HG02973 (cell line): ENCODE results near the gene HASPIN.
"Not testable (repeated sequence)": the region's sequence is repeated elsewhere in the genome, so short reads cannot be mapped to it uniquely, and the experiment has no call there.

Source experiments
- ATAC-seq: cut with Tn5 transposase; IDR thresholded peaks from one replicate; pipeline ENCODE4 v1.9.1; 2021; ENCODE audit warnings: moderate library complexity; ENCODE audit not compliant: unreplicated experiment

HASPIN gene

DNA sequence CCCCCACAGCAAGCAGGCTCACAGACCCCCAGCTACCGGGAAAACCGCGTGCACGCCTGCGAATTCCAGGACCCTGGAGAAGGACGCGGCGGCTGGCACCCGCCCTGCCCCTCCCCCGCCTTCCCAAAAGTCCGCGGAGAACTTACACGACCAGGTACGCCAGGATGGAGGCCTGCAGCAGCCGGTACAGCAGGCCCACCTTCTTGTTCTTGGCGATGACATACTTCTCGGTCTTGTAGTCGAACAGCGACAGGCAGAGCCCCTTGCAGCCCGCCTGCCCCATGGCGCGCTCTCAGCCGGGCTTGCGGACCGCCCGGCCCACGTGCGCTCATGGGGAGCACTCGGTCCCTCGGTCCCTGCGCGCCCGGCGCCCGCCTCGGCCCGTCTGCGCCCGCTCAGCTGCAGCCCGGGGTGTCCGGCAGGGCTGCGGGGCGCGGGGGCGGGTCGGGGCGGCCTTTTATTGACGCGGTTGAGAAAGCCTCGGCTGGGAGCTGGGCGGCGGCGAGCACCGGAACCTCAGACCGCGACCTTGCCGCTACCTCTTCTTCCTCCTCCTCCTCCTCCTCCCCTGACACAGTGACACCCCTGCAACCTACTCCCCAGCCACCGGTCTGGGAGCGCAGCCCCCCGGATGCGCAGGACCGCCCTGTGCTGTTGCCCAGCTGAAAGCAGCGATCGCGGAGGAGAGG lies 27.8 kb upstream of the HASPIN start, which contains the start of gene P2RX5:
TSS of gene P2RX5 (minus strand) at position 433 of the 689 bp plus-strand sequence. CDS start at position 283, 150 bp downstream.
- no peak for ATAC-seq

DNA sequence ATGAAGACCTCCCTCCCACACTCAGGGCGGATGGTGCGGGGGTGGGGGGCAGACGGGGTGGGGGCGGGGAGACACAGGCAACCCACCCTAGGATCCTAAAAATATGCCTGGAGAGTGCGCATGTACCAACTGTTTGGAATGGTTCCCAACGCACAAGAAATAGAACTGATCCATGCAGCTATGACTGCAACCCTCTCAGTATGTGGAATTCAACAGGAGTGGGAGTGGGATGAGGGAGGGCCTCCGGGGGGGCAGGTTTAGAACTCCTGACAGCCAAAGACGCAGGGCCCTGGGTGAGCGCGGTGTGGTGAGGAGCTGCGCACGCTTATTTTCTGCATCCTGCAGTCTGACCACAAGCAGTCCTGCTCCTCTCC lies 26.6 kb upstream of the HASPIN start:
- no peak for ATAC-seq

DNA sequence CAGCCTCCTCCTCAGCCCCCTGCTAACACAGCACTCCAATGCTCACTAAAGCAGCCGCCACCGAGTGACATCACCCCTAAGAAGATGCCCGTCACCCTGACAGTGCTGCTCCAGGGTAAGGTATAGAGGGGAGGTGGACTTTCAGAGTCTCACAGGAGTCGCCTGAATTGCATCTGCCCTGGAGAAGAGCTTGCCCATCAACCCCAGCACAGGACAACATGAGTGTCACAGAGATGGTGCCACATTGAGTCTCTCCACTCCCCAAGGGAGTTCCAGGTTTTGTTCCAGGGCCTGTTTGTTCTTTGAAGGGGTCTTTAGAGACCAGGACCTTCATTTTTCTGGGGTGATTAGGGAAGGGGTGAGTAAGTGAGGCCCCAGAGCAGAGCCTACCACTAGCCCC lies 25.6 kb upstream of the HASPIN start:
- no peak for ATAC-seq

DNA sequence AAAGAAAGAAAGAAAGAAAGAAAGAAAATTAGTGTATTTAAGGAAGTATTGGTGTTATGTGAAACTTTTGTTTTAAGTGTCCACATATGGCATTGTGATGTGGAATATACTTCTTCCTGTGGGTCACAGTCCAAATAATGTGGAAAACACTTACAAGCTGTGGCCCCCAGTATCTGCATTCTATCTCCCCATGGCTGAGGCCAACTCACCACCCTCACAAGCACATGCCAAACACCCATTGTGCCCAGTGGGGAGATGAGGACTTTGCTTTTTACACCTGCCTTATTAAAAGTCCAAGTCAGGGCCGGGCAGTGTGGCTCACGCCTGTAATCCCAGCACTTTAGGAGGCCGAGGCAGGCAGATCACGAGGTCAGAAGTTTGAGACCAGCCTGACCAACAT lies 23.8 kb upstream of the HASPIN start:
- ATAC-seq: no peak

DNA sequence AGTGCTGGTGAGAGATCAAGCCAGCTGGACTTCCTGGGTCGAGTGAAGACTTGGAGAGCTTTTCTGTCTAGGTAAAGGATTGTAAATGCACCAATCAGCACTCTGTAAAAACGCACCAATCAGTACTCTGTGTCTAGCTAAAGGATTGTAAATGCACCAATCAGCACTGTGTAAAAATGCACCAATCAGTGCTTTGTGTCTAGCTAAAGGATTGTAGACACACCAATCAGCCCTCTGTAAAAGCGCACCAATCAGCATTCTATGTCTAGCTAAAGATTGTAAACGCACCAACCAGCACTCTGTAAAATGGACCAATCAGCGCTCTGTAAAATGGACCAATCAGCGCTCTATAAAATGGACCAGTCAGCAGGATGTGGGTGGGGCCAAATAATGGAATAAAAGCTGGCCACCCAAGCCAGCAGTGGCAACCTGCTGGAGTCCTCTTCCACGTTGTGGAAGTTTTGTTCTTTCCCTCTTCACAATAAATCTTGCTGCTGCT lies 21.6 kb upstream of the HASPIN start:
- ATAC-seq: not testable (repeated sequence)

DNA sequence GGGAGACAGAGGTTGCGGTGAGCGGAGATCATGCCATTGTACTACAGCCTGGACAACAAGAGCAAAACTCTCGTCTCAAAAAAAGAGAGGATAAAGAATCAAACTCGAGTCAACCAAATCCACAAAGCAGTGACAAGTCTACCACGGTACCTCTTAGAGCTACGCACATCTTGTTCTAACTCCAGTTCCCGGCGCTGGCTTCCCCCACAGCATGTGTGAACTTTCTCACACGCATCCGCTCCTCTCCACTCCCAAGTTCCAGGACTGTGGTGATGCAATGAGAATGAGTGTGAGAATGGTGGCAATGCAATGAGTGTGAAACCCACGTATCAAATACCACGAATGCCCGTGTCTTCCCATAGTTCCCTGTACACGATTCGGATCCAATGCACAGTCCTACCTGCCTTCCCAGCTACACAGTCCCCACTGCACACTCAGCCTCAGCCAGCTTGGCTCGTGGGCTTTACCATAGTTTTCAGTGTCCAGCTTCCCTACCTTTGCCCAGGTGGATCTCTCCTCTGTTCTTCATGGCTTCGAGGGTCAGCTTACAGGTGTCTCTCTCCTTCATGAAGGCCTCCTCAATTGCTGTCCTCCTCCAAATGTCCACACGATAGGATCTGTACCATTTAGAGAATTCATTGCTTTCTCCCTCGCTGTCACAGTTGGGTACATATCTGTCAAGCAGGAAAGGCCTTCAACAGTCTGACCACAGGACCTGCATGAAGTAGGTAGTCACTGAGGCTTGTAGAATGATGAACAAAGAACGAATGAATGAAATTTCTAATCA lies 18.6 kb upstream of the HASPIN start:
- ATAC-seq: no peak

DNA sequence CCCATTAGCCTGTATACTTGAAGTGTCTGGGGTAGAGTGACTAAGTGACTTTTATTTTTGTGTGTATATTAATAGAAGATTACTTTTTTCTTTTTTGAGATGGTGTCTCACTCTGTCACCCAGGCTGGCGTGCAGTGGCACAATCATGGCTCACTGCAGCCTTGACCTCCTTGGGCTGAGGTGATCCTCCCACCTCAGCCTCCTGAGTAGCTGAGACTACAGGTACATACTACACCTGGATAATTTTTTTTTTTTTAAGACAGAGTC lies 18.1 kb upstream of the HASPIN start:
- not testable (repeated sequence) for ATAC-seq

DNA sequence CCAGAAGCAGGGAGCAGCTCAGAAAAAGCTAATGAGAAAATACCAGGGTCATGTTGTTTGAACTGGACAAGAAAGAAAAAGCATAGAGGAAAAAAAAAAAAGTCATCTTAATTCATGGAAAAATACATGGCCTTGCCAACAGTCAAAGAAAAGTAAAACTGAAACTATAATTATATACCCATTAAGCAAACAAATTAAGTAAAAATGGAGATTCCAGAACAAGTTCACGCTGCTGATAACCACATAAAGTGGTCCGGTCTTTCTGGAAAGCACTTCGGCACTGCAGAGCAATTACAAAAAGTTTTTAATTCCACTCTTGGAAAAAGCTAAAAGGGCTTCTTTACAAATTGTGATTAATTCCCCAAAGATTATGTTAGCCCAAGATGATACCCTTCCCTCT lies 15.3 kb upstream of the HASPIN start:
- ATAC-seq: no peak

DNA sequence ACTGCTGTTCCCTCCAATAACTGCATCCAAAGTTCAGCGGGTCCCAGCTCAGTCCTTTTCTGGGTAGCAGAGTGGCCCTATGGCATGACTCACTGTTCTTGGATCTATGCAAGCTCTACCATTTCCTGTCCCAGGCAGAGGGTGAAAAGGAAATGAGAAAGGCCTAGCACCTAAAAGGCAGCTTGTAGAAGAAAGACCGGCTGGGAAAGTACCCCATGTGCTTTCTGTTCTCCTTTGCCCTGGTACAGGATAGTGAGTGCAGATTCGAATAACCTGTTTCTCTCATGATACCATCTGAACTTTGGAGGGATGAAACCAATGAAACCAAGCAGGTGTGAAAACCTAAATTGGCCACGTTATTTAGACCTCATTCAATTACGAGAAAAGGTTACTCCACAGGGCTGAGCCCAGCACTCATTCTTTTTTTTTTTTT lies 12.7 kb upstream of the HASPIN start:
- peak; percentile 87 for ATAC-seq

DNA sequence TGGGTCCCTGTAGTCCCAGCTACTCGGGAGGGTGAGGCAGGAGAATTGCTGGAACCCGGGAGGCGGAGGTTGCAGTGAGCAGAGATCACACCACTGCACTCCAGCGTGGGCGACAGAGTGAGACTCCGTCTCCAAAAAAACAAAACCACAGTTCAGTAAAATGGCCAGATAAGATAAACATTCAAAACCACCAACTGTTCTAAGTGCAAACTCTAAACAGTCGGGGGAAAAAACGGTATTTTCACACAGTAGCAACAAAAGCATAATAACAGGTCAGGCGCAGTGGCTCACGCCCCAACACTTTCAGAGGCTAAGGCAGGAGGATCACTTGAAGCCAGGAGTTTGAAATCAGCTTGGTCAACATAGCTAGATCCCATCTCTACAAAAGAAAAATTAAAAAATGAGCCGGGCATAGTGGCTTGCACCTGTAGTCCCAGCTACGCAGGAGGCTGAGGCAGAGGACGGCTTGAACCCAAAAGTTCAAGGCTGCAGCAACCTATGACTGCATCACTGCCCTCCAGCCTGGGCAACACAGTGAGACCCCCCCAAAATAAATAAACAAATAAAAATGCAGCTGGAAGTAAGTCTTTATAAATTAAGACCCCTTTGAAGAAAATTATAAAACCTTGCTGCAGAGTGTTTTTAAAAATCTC lies 10.8 kb upstream of the HASPIN start:
- no peak for ATAC-seq

DNA sequence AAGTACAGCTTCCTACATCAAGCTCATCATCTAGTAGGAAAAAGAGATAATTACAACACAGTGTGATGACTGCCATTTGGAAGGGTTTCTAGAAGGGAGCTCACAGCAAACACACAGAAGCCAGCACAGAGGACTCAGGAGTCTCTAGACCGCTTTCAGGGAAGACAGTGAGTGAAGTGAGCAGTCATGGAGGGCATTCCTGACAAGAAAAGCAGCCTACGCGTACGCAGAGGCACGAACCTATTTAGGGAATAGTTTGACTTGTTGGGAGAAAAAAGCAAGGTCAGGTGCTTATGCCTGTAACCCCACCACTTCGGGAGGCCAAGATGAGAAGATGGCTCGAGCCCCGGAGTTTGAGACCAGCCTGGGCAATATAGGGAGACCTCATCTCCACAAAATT lies 8.4 kb upstream of the HASPIN start:
- ATAC-seq: no peak

DNA sequence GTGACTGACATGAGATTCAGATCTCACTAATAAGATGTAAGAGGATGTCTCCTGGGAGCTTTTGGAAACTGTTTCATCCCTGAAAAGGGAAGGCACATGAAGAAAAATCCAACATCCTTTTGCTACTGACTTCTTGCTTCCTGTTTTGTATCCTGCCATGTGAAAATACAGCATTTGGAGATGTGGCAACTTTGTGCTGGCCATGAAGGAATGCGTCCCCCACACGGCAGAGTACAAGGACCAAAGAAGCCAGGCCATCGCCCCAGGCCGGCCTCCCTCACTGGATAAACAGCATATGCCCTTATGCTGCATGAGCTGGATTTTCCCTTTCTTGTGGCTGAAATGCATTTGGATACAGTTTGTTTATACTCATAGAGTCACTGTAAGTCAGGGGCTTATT lies 5.5 kb upstream of the HASPIN start:
- no peak for ATAC-seq

DNA sequence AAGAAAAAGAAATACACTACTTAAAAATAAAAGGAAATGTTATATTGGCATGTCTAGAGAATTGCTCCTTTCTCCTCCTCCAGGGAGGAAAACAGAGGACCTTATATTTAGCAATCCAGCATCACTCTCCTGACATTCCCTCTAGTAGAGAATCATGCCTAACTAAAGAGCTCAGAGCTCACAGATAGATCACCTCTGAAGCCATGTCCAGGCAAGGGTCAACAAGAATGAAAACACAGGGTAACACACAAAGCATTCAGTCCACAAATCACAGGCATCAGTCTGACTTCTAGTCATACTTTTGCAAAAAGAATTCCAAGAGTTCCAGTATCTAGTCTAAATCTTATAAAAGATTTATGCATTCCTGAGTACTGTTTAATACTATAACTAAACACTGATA lies 4.4 kb upstream of the HASPIN start:
- ATAC-seq: no peak

DNA sequence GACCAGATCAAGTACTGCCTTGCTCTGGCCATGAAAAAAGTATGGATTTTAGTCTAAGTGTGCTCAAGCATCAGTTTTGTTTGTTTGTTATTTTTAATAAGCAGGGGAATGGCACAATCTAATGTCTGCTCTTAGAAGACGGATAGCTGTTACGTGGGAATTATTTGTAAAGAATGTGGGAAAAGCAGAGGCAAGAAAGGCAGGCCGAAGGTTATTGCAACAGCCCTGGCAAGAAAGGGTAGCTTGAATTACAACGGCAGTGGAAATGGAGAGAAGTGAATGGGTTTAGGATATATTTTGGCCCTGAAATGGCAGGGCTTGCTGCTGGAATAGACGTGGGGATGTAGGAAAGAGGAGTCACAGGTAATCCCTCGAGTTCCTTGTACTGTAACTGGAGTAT lies 987 bp upstream of the HASPIN start:
- ATAC-seq: no peak

DNA sequence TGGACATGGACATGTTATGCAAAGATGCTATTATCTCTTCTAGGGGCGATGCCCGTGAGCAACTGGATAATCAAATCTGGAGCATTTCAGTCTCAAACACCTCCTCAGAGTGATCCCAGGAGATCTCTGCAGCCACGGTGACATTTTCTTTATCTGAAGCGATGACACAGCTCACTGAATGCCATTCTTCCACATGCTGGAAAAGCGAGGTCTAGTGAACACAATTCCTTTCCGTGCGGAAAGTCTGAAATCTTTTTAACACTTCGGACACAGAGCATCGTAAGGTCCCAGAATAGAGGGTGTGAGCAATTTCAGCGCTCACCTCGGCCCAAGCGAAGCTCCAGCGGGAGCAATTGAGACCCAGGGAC lies 531 bp upstream of the HASPIN start:
- ATAC-seq: peak; percentile 9

DNA sequence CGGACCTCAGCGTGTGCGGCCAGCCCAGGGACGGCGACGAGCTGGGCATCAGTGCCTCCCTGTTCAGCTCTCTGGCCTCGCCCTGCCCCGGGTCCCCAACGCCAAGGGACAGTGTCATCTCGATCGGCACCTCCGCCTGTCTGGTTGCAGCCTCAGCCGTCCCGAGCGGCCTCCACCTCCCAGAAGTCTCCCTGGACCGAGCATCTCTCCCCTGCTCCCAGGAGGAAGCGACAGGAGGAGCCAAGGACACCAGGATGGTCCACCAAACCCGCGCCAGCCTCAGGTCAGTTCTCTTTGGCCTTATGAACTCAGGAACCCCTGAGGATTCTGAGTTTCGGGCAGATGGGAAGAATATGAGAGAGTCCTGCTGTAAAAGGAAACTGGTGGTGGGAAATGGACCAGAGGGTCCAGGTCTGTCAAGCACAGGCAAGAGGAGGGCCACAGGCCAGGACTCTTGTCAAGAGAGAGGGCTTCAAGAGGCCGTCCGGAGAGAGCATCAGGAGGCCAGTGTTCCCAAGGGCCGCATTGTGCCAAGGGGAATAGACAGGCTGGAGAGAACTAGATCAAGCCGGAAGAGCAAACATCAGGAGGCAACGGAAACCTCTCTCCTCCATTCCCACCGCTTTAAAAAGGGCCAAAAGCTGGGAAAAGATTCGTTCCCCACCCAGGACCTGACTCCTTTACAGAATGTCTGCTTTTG lies 825 bp downstream of the HASPIN start:
- ATAC-seq: no peak

DNA sequence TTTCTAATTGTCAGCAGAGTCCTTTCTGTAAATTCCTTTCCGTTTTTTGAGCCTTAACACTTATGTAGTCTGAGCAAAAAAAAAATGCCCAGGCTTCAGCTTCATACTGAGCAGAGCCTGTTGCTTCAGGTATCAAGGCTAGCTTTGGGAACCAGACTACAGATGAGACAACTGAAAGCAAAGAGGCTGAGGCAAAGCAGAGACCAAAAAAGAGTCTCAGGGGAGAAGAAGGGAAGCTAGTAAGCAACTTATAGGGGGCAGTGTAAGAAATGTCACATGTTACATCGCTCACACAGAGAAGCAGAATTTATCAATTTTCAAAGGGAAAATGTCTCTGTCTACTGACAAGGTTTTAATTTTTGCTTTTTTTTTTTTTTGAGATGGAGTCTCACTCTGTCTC lies 3.3 kb downstream of the HASPIN start:
- no peak for ATAC-seq

DNA sequence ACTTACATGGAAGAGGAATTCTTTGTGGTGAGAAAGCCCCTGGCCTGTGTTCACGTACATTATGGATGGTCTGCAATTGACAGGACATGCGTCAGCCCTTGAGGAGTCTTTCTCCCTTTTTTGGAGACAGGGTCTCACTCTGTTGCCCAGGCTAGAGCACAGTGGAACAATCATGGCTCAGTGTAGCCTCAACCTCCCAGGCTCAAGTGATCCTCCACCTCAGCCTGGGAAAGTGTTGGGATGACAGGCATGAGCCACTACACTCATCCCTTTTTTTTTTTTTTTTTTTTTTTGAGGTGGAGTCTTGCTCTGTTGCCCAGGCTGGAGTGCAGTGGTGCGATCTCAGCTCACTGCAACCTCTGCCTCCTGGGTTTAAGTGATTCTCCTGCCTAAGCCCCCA lies 4.4 kb downstream of the HASPIN start:
- not testable (repeated sequence) for ATAC-seq

DNA sequence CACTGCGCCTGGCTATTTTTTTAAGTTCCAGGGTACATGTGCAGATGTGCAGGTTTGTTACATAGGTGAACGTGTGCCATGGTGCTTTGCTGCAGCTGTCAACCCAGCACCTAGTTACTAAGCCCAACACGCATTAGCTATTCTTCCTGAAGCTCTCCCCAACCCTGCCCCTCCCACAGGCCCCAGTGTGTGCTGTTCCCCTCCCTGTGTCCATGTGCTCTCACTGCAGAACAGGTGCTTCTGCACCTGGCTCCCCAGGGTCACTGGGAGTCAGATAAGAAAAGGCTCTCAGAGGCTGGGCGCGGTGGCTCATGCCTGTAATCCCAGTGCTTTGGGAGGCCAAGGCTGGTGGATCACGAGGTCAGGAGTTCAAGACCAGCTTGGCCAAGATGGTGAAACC lies 6.2 kb downstream of the HASPIN start:
- ATAC-seq: no peak

DNA sequence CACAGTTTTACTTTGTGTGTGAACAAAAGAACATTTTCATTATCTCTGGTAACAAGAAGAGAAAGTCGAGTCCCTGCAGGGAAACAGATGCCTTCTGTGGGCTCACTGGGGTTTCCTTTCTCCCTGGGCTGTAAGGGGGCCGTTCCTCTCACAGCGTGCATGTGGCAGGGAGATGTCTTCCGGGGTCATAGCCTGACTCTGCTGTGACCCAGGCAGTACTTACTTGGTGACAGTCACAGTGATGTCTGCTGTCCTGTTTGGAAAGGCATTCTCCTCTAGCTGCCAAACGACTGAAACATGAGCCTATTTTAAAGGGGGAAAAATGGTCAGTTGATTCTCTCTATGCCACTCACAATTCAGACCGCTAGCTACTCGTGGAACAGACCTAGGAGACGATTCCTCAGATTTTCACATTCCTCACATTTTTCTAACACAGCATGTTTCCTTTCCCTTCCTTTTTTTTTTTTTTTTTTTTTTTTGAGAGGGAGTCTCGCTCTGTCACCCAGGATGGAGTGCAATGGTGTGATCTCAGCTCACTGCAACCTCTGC lies 7.3 kb downstream of the HASPIN start:
- ATAC-seq: no peak

DNA sequence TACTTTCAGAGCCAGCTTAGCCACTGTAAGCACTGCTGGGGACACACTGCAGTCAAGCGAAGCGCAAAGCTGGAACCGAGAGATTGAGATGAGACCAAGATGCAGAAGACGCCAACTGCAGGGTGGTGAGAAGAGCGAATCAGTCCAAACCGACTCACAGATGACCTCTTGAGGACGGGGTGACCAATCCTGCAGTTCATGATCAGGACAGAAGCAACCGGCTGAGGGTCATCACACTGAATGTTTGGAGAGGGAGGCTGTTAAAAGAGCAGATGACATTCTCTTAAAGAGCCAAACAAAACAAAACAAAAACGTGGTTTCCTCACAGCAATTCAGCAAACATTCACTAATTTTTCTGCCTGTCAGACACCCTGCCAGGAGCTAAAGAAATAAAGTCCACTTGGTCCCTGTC lies 8.5 kb downstream of the HASPIN start:
- ATAC-seq: peak; percentile 50
